GM20431 (cell line): Measurements from ENCODE around the gene CD2.

Experiments
- in situ Hi-C: fragments of 300-500 bp; cut with MseI, MboI; formaldehyde crosslinking; loops from one replicate; pipeline ENCODE4 v1.15.0; 2020; ENCODE audit warnings: low sequenced_read_pairs; ENCODE audit not compliant: unreplicated experiment

The CD2 gene

GRCh38 chr1:116754198-116754977 is at the start of gene CD2:
CD2 (plus strand) TSS chr1:116754430; CDS start chr1:116754493, 63 bp downstream.
- in situ Hi-C loops: no loop called here

DNA sequence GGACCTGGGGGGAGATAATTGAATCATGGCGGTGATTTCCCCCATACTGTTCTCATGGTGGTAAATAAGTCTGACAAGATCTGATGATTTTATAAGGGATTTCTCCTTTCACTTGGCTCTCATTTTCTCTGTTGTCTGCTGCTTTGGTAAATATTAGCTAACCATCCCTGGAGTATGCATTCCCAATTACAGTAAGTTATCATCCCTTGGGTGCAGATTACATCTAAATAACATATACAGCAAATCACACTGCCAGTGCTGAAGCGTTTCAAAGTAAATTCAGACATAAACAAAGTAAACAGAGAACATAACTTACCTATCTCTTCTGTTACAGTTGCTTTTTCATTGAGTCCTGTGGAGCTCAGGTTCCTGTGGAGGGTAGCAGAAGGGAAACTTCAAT is 48.1 kb upstream of the CD2 start:
- in situ Hi-C loops: no loop called here

GRCh38 chr1:116706841-116707240 is 47.4 kb upstream of the CD2 start:
- in situ Hi-C loops: no loop called here

GRCh38 chr1:116708255-116708900 is 45.9 kb upstream of the CD2 start:
- in situ Hi-C loops: no loop called here

- in situ Hi-C loops: no loop called here
Measured at GRCh38 chr1:116709666-116710167, 44.5 kb upstream of the CD2 start.

DNA sequence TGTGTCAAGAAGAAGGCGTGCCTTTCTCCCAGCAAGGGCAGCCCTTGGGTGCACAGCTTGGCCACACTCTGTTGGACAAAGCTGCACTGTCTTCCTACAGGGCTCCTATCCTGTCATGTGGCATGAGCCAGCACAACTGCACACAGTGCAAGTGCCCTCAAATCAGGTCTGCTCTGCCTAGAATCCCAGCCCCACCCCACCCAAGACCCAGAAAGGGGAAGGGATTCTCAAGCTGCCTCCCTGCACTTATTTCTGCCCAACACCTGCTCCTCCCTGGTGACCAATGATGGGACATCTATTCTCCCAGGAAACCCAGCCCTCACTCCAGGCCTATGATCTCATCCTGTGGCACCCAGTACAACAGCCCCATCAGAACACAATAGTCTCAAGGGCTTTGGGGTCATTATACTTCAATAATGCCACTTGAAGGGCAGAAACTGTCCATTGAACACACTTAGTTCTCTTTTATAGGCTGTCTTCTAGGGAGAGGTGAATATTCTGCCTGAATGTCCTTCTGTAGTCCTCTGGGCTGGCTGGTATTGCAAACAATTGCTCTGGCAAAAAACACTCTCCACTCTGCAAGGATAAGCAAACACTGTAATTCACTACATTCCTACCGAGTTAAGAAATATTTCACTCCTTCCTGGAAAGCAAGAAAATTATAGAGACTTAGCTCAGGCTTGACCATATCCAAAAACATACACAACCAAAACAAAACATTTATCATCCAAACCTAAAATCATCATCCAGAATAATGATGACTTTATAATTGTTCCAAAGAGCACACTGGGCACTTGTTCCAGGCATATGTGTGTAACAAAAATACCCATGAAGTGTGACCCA is 43.6 kb upstream of the CD2 start:
- in situ Hi-C loops: no loop called here

DNA sequence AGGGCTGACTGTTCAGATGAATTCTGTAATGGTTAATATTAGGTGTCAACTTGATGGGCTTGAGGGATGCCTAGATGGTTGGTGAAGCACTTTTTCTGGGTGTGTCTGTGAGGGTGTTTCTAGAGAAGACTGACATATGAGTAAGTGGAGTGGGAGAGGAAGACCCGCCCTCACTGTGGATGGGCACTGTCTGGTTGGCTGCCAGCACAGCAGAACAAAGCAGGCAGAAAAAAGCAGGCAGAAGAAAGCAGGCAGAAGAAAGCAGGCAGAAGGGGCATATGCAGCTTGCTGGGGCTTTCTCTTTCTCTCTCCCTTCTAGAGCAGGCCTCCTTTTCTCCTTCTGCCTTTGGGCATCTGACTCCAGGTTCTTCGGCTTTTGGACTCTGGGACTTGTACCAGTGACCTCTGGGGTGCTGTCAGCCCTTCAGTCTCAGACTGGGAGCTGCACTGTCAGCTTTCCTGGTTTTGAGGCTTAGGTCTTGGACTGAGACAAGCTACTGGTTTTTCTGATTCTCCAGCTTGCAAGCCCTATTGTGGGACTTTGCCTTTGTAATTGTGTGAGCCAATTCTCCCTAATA is 42.9 kb upstream of the CD2 start:
- in situ Hi-C loops: no loop called here

DNA sequence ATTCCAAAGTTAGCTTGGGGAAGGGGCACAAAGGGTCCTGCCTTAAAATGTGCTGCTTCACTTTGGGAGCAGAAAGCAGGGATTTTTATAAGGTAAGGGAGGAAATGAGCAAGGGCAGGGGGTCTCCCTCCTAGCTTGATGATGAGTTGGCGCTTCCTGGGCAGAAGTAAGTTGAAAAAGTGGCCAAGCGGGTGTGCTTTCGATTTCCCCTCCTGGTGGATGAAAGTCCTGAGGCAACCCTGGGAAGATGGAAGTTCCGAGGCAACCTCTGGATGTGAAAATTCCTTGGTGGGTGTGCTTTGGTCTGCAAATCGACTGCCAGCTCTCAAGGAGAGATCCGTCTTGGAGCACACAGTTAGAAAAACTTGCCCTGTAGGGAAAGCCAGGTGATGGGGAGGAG is 41.7 kb upstream of the CD2 start:
- in situ Hi-C loops: no loop called here

GRCh38 chr1:116713474-116713873 is 40.8 kb upstream of the CD2 start:
- in situ Hi-C loops: no loop called here

GRCh38 chr1:116716391-116716790 is 37.8 kb upstream of the CD2 start:
- in situ Hi-C loops: no loop called here

DNA sequence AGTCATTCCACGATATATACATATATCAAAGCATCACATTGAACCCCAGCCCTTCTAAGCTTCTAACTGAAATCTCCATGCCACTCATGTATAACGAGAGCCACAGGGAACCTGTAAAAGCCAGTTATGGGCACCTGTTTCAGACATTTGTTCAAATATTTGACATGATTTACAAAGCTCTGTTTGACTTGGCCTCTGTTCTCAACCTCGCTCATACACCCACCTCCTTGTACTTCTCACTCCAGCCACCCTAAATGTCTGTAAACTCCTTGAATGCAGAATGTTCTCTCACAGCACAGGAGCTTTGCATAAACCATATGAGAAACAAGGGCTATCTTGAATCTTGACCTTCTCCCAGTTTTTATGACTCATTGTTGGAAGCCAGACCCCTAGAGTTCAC is 36.9 kb upstream of the CD2 start:
- in situ Hi-C loops: no loop called here

DNA sequence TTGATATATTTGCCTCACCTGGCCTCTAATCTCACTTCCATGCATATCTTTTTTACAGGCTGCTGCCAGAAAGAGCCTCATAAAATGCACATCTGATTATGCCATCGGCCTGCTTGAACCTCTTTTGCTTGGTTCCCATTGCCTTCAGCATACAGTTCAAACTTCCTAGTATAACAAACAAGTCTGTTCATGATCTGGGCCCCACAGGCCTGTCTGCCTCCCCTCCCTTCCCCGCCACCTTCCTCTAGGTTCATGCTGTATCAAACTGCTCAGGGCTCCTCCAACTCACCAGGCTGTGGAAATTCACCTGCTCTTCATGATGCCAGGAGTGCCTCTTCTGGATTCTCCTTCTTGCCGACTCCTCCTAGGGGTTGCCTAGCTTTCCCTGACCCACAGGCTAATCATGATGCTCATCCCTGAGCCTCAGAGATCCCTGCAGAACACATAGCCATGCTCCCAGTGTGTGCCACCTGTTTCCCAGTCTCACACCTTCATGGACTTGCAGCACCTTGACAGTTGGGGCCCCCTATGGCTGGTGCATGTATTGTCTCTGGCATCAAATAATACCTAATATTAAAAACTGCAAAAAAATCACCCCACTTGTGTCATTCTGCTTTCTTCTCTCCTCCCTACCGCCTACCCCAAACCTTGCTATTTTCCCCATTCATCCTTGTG is 33.7 kb upstream of the CD2 start:
- in situ Hi-C loops: no loop called here

- in situ Hi-C loops: no loop called here
Measured at GRCh38 chr1:116721039-116721405, 33.2 kb upstream of the CD2 start.

GRCh38 chr1:116721451-116722007 is 32.7 kb upstream of the CD2 start:
- in situ Hi-C loops: no loop called here

DNA sequence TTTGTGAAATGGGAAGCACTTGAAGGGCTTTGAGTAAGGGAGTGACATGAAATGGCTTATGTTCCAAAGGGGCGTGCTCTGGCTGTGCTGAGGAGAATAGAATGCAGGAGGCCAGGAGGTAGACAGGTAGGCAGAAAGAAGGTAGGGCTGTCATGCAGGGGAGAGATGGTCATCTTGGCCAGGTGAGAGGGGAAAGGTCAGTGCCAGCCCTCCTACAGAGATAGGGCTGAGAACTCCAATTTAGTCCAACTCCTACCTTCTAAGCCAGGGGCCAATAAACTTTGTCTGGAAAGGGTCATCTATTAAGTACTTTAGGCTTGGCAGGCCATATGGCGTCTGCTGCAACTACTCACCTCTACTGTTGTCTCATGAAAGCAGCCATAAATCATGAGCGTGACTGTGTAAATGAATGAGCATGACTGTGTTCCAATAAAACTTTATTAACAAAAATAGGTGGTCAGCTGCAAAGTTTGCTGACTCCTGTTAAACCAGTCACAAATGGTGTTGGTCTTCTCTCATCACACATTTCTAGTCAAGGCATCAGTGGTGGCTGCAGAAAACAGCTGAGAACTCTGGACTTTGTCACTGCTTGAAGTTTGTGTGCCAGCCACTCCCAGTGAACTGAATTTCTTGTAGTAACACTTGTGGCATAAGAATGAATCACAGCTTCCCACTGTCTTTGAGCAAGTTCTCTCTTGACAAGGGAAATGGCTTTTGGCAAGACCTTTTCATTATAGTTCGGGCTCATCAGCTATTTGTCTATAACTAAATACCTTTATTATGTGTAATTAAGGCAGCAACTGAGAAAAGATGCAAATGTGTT is 32.0 kb upstream of the CD2 start:
- in situ Hi-C loops: no loop called here

DNA sequence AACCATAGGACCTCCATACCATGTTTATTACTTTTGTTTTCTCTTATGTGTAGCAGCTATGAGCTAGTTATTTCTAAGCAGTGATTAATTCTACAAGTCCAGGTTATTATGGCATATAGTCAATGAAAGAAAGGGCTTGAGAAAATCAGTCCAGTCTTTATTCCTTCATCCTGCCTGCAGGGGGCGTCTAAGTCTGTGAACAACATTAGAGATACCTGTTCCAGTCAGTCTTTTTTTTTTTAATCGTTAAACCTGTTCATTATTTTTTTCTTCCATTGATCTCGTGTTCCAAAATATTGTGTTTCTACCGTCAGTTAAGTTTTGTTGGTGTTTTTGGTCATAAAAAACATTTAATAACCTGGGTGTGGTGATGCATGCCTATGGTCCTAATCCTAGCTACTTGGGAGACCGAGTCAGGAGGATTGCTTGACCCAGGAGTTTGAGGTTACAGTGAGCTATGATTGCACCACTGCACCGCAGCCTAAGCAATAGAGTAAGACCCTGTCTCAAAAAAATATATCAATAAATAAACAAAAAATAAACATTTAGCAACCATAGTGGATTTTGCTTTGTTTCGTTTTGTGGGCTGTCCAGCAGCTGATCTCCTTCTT is 29.4 kb upstream of the CD2 start:
- in situ Hi-C loops: no loop called here

GRCh38 chr1:116725798-116726197 is 28.4 kb upstream of the CD2 start:
- in situ Hi-C loops: no loop called here
